Measurements from ENCODE around the gene RPL22. TPM values are rescaled to one million over a fixed set of nuclear protein-coding genes. Genes with fewer than 3 reads are reported as not detected.

Gene RPL22
- total and polyA plus RNA-seq, 2 of the 8 experiments (the other 6 are each of a cell fraction or from before 2014, with no cell fraction given) = 133 to 521 TPM

DNA sequence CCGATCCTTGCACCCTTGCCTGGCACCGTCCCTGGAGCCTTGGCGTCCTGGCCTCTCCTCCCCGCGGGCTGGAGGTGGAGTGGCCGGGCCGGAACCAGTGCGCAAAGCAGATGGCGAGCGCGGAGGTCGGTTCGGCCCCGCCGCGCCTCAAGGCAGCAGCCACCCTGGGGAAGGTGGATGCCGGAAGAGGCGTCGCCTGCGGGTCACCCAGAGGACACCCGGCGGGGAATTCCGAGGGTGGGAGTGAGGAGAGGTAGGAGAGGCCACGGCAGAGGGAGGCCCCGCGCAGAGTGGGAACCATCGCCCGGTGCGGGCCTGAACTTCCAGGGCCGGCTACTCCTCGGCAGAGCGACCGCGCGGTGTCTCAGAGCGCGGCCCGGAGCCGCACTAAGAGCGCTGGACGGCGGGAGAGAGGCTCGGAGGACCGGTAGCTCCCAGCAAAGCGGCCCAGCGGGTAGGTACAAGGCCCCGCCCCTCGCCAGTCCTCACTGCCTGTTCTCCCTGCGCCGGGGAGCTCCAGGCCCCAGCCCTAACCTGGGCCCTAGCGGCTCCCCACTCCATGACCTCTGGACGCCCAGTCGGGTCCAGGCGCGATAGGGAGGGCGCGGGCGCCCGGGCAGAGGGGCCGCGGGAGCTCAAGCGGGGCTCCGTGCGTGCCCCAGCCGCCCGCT, 6.6 kb upstream of the RPL22 start, which contains the start of gene RNF207 (continued):
- TF ChIP-seq SUZ12 (IDR thresholded peaks at IDR 0.05; ENCODE audit: low read length) = peak; percentile 31; the same call in 1 of the 2 replicates
- TF ChIP-seq ASH2L (IDR thresholded peaks at IDR 0.05; ENCODE audit: low read length) = peak; percentile 34
- no peak for TF ChIP-seq NANOG (IDR thresholded peaks at IDR 0.05; ENCODE audit: insufficient read depth, low read depth, low read length, poor library complexity, severe bottlenecking)
